Measurements from ENCODE around the gene ITGA7.
"Not testable (repeated sequence)": the region's sequence is repeated elsewhere in the genome, so short reads cannot be mapped to it uniquely, and the experiment has no call there.

Gene ITGA7

GRCh38 chr12:55657212-55657611, 50.5 kb downstream of the ITGA7 start:
- Mint-ChIP-seq H3K27ac (no peak overlapping the region), H3K9me3 (no peaks in the 10 kb centered on the region), H3K4me3 (no peak overlapping the region), H3K4me1 (peaks cover 2% of the 10 kb centered on the region), H3K36me3 (no peaks in the 10 kb centered on the region), H3K27me3 (peaks cover 24% of the 10 kb centered on the region)
- no peak for DNase-seq
- CTCF ChIA-PET, result interaction anchor here (0.8 to 4.1 kb wide), 12 partner anchors 12 to 81 kb away, joined by 3 to 63 read pairs (median 6); partner anchors contain the start of gene ITGA7

- Mint-ChIP-seq H3K4me3 (no peak overlapping the region), H3K27me3 (peaks cover 16% of the 10 kb centered on the region), H3K4me1 (peaks cover 2% of the 10 kb centered on the region), H3K36me3 (no peaks in the 10 kb centered on the region), H3K9me3 (peaks cover 7% of the 10 kb centered on the region), H3K27ac (no peak overlapping the region)
- CTCF ChIA-PET, result interaction anchor here (0.9 to 3.2 kb wide), 3 partner anchors 10 to 465 kb away, joined by 3 to 17 read pairs (median 4); no protein-coding TSS in a partner anchor
- DNase-seq, result no peak
Measured at GRCh38 chr12:55654511-55655214, 53.0 kb downstream of the ITGA7 start.

GRCh38 chr12:55653031-55653430, 54.7 kb downstream of the ITGA7 start:
- DNase-seq, result no peak
- peaks cover 7% of the 10 kb centered on the region for H3K27me3 Mint-ChIP-seq
- peaks cover 2% of the 10 kb centered on the region for H3K4me1 Mint-ChIP-seq
- H3K9me3 Mint-ChIP-seq, result peaks cover 9% of the 10 kb centered on the region
- H3K4me3 Mint-ChIP-seq, result no peak overlapping the region
- CTCF ChIA-PET, result no interaction called here
- H3K36me3 Mint-ChIP-seq, result no peaks in the 10 kb centered on the region
- no peak overlapping the region for H3K27ac Mint-ChIP-seq

- H3K36me3 Mint-ChIP-seq, result no peaks in the 10 kb centered on the region
- CTCF ChIA-PET, result no interaction called here
- no peak overlapping the region for H3K27ac Mint-ChIP-seq
- no peak overlapping the region for H3K4me3 Mint-ChIP-seq
- DNase-seq, result no peak
- peaks cover 2% of the 10 kb centered on the region for H3K4me1 Mint-ChIP-seq
- peaks cover 7% of the 10 kb centered on the region for H3K27me3 Mint-ChIP-seq
- H3K9me3 Mint-ChIP-seq, result peaks cover 9% of the 10 kb centered on the region
Measured at GRCh38 chr12:55652352-55652751, 55.4 kb downstream of the ITGA7 start.

- CTCF ChIA-PET, result no interaction called here
- Mint-ChIP-seq H3K4me1 (peaks cover 4% of the 10 kb centered on the region), H3K36me3 (peaks cover 3% of the 10 kb centered on the region), H3K4me3 (no peak overlapping the region), H3K27ac (no peak overlapping the region), H3K9me3 (peaks cover 10% of the 10 kb centered on the region), H3K27me3 (peaks cover 7% of the 10 kb centered on the region)
- DNase-seq, result no peak
Measured at GRCh38 chr12:55651299-55651683, 56.4 kb downstream of the ITGA7 start.

DNA sequence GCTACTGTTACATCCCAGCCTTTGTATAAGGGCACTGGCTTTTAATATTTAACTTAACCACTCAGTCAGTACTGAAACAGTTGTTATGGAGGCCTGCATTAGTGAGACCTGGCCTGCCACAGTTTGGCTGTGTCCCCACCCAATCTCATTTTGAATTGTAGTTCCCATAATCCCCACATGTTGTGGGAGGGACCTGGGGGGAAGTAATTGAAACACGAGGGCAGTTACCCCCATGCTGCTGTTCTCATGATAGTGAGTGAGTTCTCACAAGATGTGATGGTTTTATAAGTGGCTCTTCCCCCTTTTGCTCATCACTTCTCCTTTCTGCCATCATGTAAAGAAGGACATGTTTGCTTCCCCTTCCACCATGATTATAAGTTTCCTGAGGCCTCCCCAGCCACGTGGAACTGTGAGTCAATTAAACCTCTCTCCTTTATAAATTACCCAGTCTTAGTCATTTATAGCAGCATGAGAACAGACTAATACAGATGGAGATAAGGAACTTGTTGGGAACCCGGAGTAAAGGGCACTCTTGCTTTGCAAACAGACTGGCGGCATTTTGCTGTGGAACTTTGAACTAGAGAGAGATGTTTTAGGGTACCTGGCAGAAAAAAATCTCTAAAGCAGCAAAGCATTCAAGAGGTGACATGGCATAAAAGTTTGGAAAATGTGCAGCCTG, 56.9 kb downstream of the ITGA7 start:
- DNase-seq, H3K27ac Mint-ChIP-seq, H3K4me1 Mint-ChIP-seq, CTCF ChIA-PET, H3K4me3 Mint-ChIP-seq, H3K36me3 Mint-ChIP-seq, H3K27me3 Mint-ChIP-seq: not testable (repeated sequence)
- peaks cover 10% of the 10 kb centered on the region for H3K9me3 Mint-ChIP-seq

DNA sequence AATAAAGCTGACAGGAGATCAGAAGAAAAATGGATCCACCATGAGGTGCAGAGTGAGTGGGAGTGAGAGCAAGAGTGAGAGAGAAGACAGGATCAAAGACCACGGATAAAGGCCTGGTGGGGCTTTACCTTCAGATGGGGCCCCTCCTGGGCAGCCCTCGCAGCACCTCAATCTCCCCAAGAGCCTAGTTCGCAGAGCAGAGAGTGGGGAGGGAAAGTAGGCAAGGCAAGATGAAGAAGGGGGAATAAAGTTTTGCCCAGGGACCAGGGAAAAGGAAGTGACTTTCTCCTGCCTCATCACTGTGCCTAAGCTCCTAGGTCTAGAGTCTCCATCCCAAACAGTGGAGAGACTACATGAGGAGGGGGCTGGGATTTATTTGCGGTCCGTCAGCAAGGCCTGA, 60.7 kb downstream of the ITGA7 start:
- Mint-ChIP-seq H3K27ac (no peak overlapping the region), H3K4me3 (no peak overlapping the region), H3K4me1 (peaks cover 21% of the 10 kb centered on the region), H3K36me3 (peaks cover 3% of the 10 kb centered on the region), H3K9me3 (peaks cover 10% of the 10 kb centered on the region), H3K27me3 (peaks cover 6% of the 10 kb centered on the region)
- no peak for DNase-seq
- CTCF ChIA-PET, result interaction anchor here (0.7 to 4.9 kb wide), 9 partner anchors 10 to 90 kb away, joined by 3 to 63 read pairs (median 5); no protein-coding TSS in a partner anchor

- CTCF ChIA-PET, result interaction anchor here (1.1 to 4.9 kb wide), 6 partner anchors 10 to 93 kb away, joined by 3 to 63 read pairs (median 6); no protein-coding TSS in a partner anchor
- Mint-ChIP-seq H3K27ac (no peak overlapping the region), H3K4me3 (no peak overlapping the region), H3K36me3 (peaks cover 3% of the 10 kb centered on the region), H3K4me1 (peaks cover 22% of the 10 kb centered on the region), H3K27me3 (peaks cover 5% of the 10 kb centered on the region), H3K9me3 (peaks cover 3% of the 10 kb centered on the region)
- no peak for DNase-seq
Measured at GRCh38 chr12:55644591-55644990, 63.1 kb downstream of the ITGA7 start.

- Mint-ChIP-seq H3K4me1 (peaks cover 24% of the 10 kb centered on the region), H3K27ac (no peak overlapping the region), H3K36me3 (peaks cover 3% of the 10 kb centered on the region), H3K9me3 (peaks cover 2% of the 10 kb centered on the region), H3K4me3 (no peak overlapping the region), H3K27me3 (peaks cover 16% of the 10 kb centered on the region)
- CTCF ChIA-PET, result interaction anchor here (0.9 kb wide), 1 partner anchor 14 kb away, joined by 6 read pairs; no protein-coding TSS in a partner anchor
- DNase-seq, result peak; percentile 54
Measured at GRCh38 chr12:55642669-55643068, 65.0 kb downstream of the ITGA7 start.

- no peak for DNase-seq
- Mint-ChIP-seq H3K27ac (no peak overlapping the region), H3K27me3 (peaks cover 18% of the 10 kb centered on the region), H3K36me3 (peaks cover 3% of the 10 kb centered on the region), H3K4me1 (peaks cover 28% of the 10 kb centered on the region), H3K4me3 (no peak overlapping the region), H3K9me3 (peaks cover 2% of the 10 kb centered on the region)
- CTCF ChIA-PET, result interaction anchor here (0.6 to 0.9 kb wide), 2 partner anchors 14 to 556 kb away, joined by 3 to 6 read pairs; no protein-coding TSS in a partner anchor
Measured at GRCh38 chr12:55642267-55642666, 65.4 kb downstream of the ITGA7 start.

DNA sequence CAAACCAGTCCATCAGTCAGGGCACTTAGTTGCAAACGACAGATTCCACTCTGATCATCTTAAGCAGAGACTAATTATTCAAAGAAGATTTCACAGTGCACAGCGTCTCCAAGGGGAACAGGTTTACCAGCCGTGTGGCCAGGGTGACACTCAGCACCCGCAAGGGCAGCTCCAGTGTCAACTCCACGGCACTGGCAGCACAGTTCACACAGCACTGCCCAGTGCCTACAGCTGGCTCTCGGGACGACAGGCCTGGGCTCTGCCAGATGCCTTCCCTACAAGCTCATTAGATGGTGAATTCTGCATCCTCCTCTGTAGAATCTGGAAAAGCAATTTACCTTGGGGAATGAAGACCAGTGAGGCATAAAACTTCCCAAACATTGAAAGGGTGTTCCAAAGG, 66.1 kb downstream of the ITGA7 start:
- Mint-ChIP-seq H3K27ac (no peak overlapping the region), H3K4me3 (no peak overlapping the region), H3K9me3 (no peaks in the 10 kb centered on the region), H3K36me3 (no peaks in the 10 kb centered on the region), H3K27me3 (peaks cover 24% of the 10 kb centered on the region), H3K4me1 (peaks cover 33% of the 10 kb centered on the region)
- DNase-seq, result no peak
- CTCF ChIA-PET, result interaction anchor here (0.6 to 0.7 kb wide), 2 partner anchors 115 to 555 kb away, joined by 3 to 4 read pairs; no protein-coding TSS in a partner anchor

DNA sequence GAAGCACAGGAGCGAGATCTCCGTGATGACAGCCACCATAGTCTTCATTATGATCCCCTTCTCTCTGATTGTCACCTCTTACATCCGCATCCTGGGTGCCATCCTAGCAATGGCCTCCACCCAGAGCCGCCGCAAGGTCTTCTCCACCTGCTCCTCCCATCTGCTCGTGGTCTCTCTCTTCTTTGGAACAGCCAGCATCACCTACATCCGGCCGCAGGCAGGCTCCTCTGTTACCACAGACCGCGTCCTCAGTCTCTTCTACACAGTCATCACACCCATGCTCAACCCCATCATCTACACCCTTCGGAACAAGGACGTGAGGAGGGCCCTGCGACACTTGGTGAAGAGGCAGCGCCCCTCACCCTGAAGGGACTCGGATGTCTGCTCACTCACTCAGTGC, 70.2 kb downstream of the ITGA7 start:
- DNase-seq, result peak; percentile 61
- Mint-ChIP-seq H3K36me3 (no peaks in the 10 kb centered on the region), H3K9me3 (no peaks in the 10 kb centered on the region), H3K27ac (peak overlapping the region; percentile 89), H3K27me3 (peaks cover 29% of the 10 kb centered on the region), H3K4me1 (peaks cover 16% of the 10 kb centered on the region), H3K4me3 (peak overlapping the region; percentile 51)
- CTCF ChIA-PET, result no interaction called here

DNA sequence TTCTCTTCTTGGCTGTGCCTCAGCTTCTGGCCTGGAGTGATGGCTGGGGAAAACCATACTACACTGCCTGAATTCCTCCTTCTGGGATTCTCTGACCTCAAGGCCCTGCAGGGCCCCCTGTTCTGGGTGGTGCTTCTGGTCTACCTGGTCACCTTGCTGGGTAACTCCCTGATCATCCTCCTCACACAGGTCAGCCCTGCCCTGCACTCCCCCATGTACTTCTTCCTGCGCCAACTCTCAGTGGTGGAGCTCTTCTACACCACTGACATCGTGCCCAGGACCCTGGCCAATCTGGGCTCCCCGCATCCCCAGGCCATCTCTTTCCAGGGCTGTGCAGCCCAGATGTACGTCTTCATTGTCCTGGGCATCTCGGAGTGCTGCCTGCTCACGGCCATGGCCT, 70.9 kb downstream of the ITGA7 start, which contains the start of gene OR10P1:
Gene OR10P1 (plus strand): TSS at position 40 of the 400 bp plus-strand sequence. CDS start 0 bp downstream, at position 40.
- H3K36me3 Mint-ChIP-seq, result no peaks in the 10 kb centered on the region
- peak within 1 kb of the TSS; percentile 89 for H3K27ac Mint-ChIP-seq
- CTCF ChIA-PET, result no interaction called here
- H3K4me1 Mint-ChIP-seq, result peaks cover 11% of the 10 kb centered on the region
- no peaks in the 10 kb centered on the region for H3K9me3 Mint-ChIP-seq
- peaks cover 29% of the 10 kb centered on the region for H3K27me3 Mint-ChIP-seq
- no peak for DNase-seq
- H3K4me3 Mint-ChIP-seq, result peak within 1 kb of the TSS; percentile 51

DNA sequence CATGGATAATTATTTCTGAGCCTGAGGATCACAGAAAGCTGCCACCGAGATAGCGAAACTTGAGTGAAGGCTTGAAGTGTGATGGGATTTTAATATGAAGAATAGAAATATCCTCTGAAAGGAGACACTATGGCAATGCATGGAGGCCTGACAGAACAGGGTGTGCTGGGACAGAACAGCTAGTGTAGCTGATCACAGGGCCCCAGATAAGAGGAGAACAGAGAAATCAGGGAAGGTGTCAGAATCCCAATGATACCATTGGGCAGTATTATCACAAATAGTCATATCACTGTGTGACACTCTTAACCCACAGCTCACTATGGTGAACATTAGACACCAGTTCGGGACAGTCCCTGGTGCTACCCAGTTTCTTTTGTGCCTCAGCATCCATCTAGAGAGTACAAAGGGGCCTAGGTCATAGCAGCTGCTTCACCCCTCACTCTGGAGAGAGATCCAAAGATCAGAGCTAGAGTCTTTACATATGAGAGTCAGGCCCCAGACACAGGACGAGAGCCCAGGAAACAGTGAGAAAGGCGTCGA, 71.5 kb downstream of the ITGA7 start:
- DNase-seq, result no peak
- H3K4me3 Mint-ChIP-seq, result no peak overlapping the region
- H3K27ac Mint-ChIP-seq, result no peak overlapping the region
- H3K27me3 Mint-ChIP-seq, result peaks cover 29% of the 10 kb centered on the region
- no peaks in the 10 kb centered on the region for H3K9me3 Mint-ChIP-seq
- CTCF ChIA-PET, result no interaction called here
- no peaks in the 10 kb centered on the region for H3K36me3 Mint-ChIP-seq
- peaks cover 11% of the 10 kb centered on the region for H3K4me1 Mint-ChIP-seq
